ENCODE results near the gene ZNF554. TPM values are rescaled to one million over a fixed set of nuclear protein-coding genes. Genes with fewer than 3 reads are reported as not detected.
"Not testable (repeated sequence)": the region's sequence is repeated elsewhere in the genome, so short reads cannot be mapped to it uniquely, and the experiment has no call there.

ZNF554 gene
- polyA plus RNA-seq, 4 donors = 8.8 to 10.2 (median 9.3) TPM

GRCh38 chr19:2790557-2791271 is 29.0 kb upstream of the ZNF554 start:
- no peak for DNase-seq (ENCODE audit: low read depth in 4 of 4, low spot score in 3 of 4)

- no peak for DNase-seq (ENCODE audit: low read depth in 4 of 4, low spot score in 3 of 4)
These were observed 28.2 kb upstream of the ZNF554 start for GRCh38 chr19:2791440-2791839.

- no peak for DNase-seq (ENCODE audit: low read depth in 4 of 4, low spot score in 3 of 4)
These were observed 27.8 kb upstream of the ZNF554 start for GRCh38 chr19:2791876-2792275.

GRCh38 chr19:2792666-2793065 is 27.0 kb upstream of the ZNF554 start:
- DNase-seq (ENCODE audit: low read depth in 4 of 4, low spot score in 3 of 4) = not testable (repeated sequence)

- no peak for DNase-seq (ENCODE audit: low read depth in 4 of 4, low spot score in 3 of 4)
These were observed 26.5 kb upstream of the ZNF554 start for GRCh38 chr19:2793126-2793525.

- DNase-seq (ENCODE audit: low read depth in 4 of 4, low spot score in 3 of 4) = no peak
These were observed 26.1 kb upstream of the ZNF554 start for GRCh38 chr19:2793577-2793976.

- DNase-seq (ENCODE audit: low read depth in 4 of 4, low spot score in 3 of 4) = no peak
These were observed 23.6 kb upstream of the ZNF554 start for GRCh38 chr19:2795827-2796658.

- DNase-seq (ENCODE audit: low read depth in 4 of 4, low spot score in 3 of 4) = no peak
These were observed 22.9 kb upstream of the ZNF554 start for GRCh38 chr19:2796659-2797266.

- DNase-seq (ENCODE audit: low read depth in 4 of 4, low spot score in 3 of 4) = no peak
These were observed 22.4 kb upstream of the ZNF554 start for GRCh38 chr19:2797280-2797679.

- no peak for DNase-seq (ENCODE audit: low read depth in 4 of 4, low spot score in 3 of 4)
These were observed 21.4 kb upstream of the ZNF554 start for GRCh38 chr19:2798158-2798685.

- no peak for DNase-seq (ENCODE audit: low read depth in 4 of 4, low spot score in 3 of 4)
These were observed 20.9 kb upstream of the ZNF554 start for GRCh38 chr19:2798733-2799132.

- DNase-seq (ENCODE audit: low read depth in 4 of 4, low spot score in 3 of 4) = no peak
These were observed 20.2 kb upstream of the ZNF554 start for GRCh38 chr19:2799273-2800020.

GRCh38 chr19:2800506-2800905 is 19.2 kb upstream of the ZNF554 start:
- DNase-seq (ENCODE audit: low read depth in 4 of 4, low spot score in 3 of 4) = no peak

GRCh38 chr19:2802826-2803225 is 16.8 kb upstream of the ZNF554 start:
- no peak for DNase-seq (ENCODE audit: low read depth in 4 of 4, low spot score in 3 of 4)

- DNase-seq (ENCODE audit: low read depth in 4 of 4, low spot score in 3 of 4) = no peak
These were observed 16.0 kb upstream of the ZNF554 start for GRCh38 chr19:2803486-2804155.

- no peak for DNase-seq (ENCODE audit: low read depth in 4 of 4, low spot score in 3 of 4)
These were observed 15.3 kb upstream of the ZNF554 start for GRCh38 chr19:2804156-2805004.

- no peak for DNase-seq (ENCODE audit: low read depth in 4 of 4, low spot score in 3 of 4)
These were observed 14.3 kb upstream of the ZNF554 start for GRCh38 chr19:2805261-2805900.

GRCh38 chr19:2805991-2806649 is 13.5 kb upstream of the ZNF554 start:
- no peak for DNase-seq (ENCODE audit: low read depth in 4 of 4, low spot score in 3 of 4)
